Adrenal gland (tissue), 12 donors: ENCODE measurements around the gene LGALS3BP. TPM values are rescaled to one million over a fixed set of nuclear protein-coding genes. Genes with fewer than 3 reads are reported as not detected.

ENCODE experiments used
- DNase-seq, 7 donors: peaks; one replicate each; pipeline ENCODE4 v3.0.0-alpha.2; 2019 to 2020
- H3K27ac ChIP-seq, 5 donors: fragments of 200-600 bp; sonication (generic) in 4 of 5; 1 replicate in 3 of 5; 2 replicates in 2 of 5; pipeline versions ENCODE4 v1.5.1 to v1.8.0; 2016 to 2020; ENCODE audit warnings: mild to moderate bottlenecking in 1 of 5
- H3K27me3 ChIP-seq: fragments of 200-600 bp; 2 replicates; pipeline ENCODE4 v1.8.0; 2021
- H3K36me3 ChIP-seq, 2 donors: fragments of 200-600 bp; replicated peaks in 1 of 2; 1 replicate in 1 of 2; 2 replicates in 1 of 2; pipeline versions ENCODE4 v1.5.1 to v1.8.0; 2018 to 2022
- H3K4me1 ChIP-seq, 2 donors: fragments of 200-600 bp; replicated peaks in 1 of 2; 1 replicate in 1 of 2; 2 replicates in 1 of 2; pipeline versions ENCODE4 v1.5.1 to v1.8.0; 2018 to 2021
- H3K4me3 ChIP-seq, 4 donors: fragments of 200-600 bp; sonication (generic) in 3 of 4; one replicate each; pipeline ENCODE4 v1.5.1; 2016 to 2018
- H3K9me3 ChIP-seq, 3 donors: fragments of 200-600 bp; sonication (generic) in 1 of 3; replicated peaks in 1 of 3; 1 replicate in 2 of 3; 2 replicates in 1 of 3; pipeline versions ENCODE4 v1.5.1 to v1.8.0; 2016 to 2021
- CTCF ChIP-seq, 6 experiments: fragments of 450-650 bp in 4 of 6; fragments of 200-600 bp in 2 of 6; sonication (generic) in 1 of 6; IDR thresholded peaks; 1 replicate in 5 of 6; 2 replicates in 1 of 6; pipeline versions ENCODE4 v1.5.1 to v1.8.0; 2016 to 2021; ENCODE audit warnings: antibody characterized with exemption in 6 of 6, mild to moderate bottlenecking in 2 of 6, moderate library complexity in 1 of 6
- POLR2A ChIP-seq, 2 donors: fragments of 450-650 bp; IDR thresholded peaks; one replicate each; pipeline ENCODE4 v1.6.1; 2017; ENCODE audit warnings: antibody characterized with exemption in 2 of 2, mild to moderate bottlenecking in 2 of 2, moderate library complexity in 1 of 2
- WGBS, 4 donors: extraction: QIAGEN DNeasy Blood & Tissue Kit in 2 of 4; methylation state at CpG; one replicate each; pipeline versions ENCODE4 v1.1.5 to v1.1.7; 2013 to 2017; 5-methylcytosine and 5-hydroxymethylcytosine counted together
- intact Hi-C, 2 donors: fragments of 100-400 bp; cut with DNase I; formaldehyde crosslinking; loops; one replicate each; pipeline versions ENCODE4 v1.14.1 to v1.15.0; 2022 to 2023
- polyA plus RNA-seq, 3 donors: library from polyadenylated mRNA; stranded (reverse); fragments of 200-250 nt in 2 of 3; fragments of 350-450 nt in 1 of 3; fragmentation: Illumina TruSeq in 1 of 3; extraction: RNeasy Lipid Tissue Mini Kit (QIAGEN cat#74804) in 1 of 3; gene quantifications; one replicate each; pipeline ENCODE4 v1.2.3, GENCODE V29; 2013 to 2014
- total RNA-seq, 9 donors: library from RNA; depleted of rRNA in 4 of 9; stranded (reverse); fragments of >200 nt in 4 of 9; fragments of 120-200 nt in 1 of 9; fragmentation: NEBNext Ultra II Directional in 1 of 9; extraction: Animal tissue kit (Norgen Biotek cat#: 25700) in 1 of 9; gene quantifications; one replicate each; pipeline versions ENCODE4 v1.1.0 to v1.2.4, GENCODE V29; 2013 to 2023
- donor health status: healthy with polysubstance abuse.
- donor health status: Bipolar disorder and iron deficiency.
- donor health status: DM: yes; HTN: yes; CAD: no.
- donor health status: DM: no; HTN: no; CAD: no.
- donor health status: DM: no; HTN: no; CAD: no.
- donor health status: DM: yes; HTN: yes; CAD: no.

The LGALS3BP gene
- total and polyA plus RNA-seq, 12 donors = 144 to 1,588 (median 726) TPM

- no peaks in the 10 kb centered on the region for H3K9me3 ChIP-seq
- no peak overlapping the region for H3K27ac ChIP-seq
- peaks cover 13 to 14% of the 10 kb centered on the region in 2 donors for H3K4me1 ChIP-seq
- intact Hi-C loops = no loop called here
- 75 to 78% (median 78%) methylated on average over 6 of the region's 6 CpGs for WGBS, 4 donors
- TF ChIP-seq CTCF (IDR thresholded peaks at IDR 0.05) = no peak
- TF ChIP-seq POLR2A (IDR thresholded peaks at IDR 0.05) = no peak
- no peaks in the 10 kb centered on the region for H3K27me3 ChIP-seq
- no peaks in the 10 kb centered on the region for H3K36me3 ChIP-seq
- H3K4me3 ChIP-seq = no peak overlapping the region
- peak in 1 of 7 donors; percentile 19 for DNase-seq
Measured at GRCh38 chr17:79012563-79013134, 32.9 kb upstream of the LGALS3BP start.

GRCh38 chr17:79011451-79012147, 31.9 kb upstream of the LGALS3BP start:
- 53 to 64% (median 59%) methylated on average over 5 of the region's 5 CpGs for whole genome bisulfite sequencing, 4 donors
- DNase-seq = peak in 3 of 7 donors; percentile 27 to 29 (median 29)
- intact Hi-C loops = no loop called here

GRCh38 chr17:79010304-79010646, 30.6 kb upstream of the LGALS3BP start:
- H3K9me3 ChIP-seq = no peaks in the 10 kb centered on the region
- H3K36me3 ChIP-seq = no peaks in the 10 kb centered on the region
- 68 to 77% (median 72%) methylated on average over 6 to 7 of the region's 7 CpGs for WGBS, 4 donors
- DNase-seq = no peak
- H3K27ac ChIP-seq = peak overlapping the region in 3 of 5 donors; percentile 82 to 99 (median 88)
- TF ChIP-seq CTCF (IDR thresholded peaks at IDR 0.05) = no peak
- TF ChIP-seq POLR2A (IDR thresholded peaks at IDR 0.05) = no peak
- no peaks in the 10 kb centered on the region for H3K27me3 ChIP-seq
- H3K4me1 ChIP-seq = peaks cover 23 to 36% of the 10 kb centered on the region in 2 donors
- H3K4me3 ChIP-seq = peak overlapping the region in 1 of 4 donors; percentile 100
- intact Hi-C loops = no loop called here

More at GRCh38 chr17:79011451-79012147, 31.9 kb upstream of the LGALS3BP start:
- H3K4me3 ChIP-seq = no peak overlapping the region
- no peak for TF ChIP-seq POLR2A (IDR thresholded peaks at IDR 0.05)
- TF ChIP-seq CTCF (IDR thresholded peaks at IDR 0.05) = no peak
- H3K4me1 ChIP-seq = peaks cover 18 to 23% of the 10 kb centered on the region in 2 donors
- no peaks in the 10 kb centered on the region for H3K36me3 ChIP-seq
- H3K27me3 ChIP-seq = no peaks in the 10 kb centered on the region
- H3K27ac ChIP-seq = peak overlapping the region in 2 of 5 donors; percentile 20 to 34
- no peaks in the 10 kb centered on the region for H3K9me3 ChIP-seq

- H3K27me3 ChIP-seq = no peaks in the 10 kb centered on the region
- intact Hi-C loops = no loop called here
- H3K4me3 ChIP-seq = peak within 1 kb of the TSS in 3 of 4 donors; percentile 31 to 100 (median 48)
- peak; percentile 60 to 81 for TF ChIP-seq POLR2A (IDR thresholded peaks at IDR 0.05)
- no peak for TF ChIP-seq CTCF (IDR thresholded peaks at IDR 0.05)
- H3K36me3 ChIP-seq = no peaks in the 10 kb centered on the region
- DNase-seq = peak; percentile 80 to 89 (median 85)
- WGBS, 4 donors = 0 to 2% (median 1%) methylated on average over 32 to 73 of the region's 73 CpGs
- H3K9me3 ChIP-seq = no peaks in the 10 kb centered on the region
- peak within 1 kb of the TSS in 3 of 5 donors; percentile 82 to 99 (median 88) for H3K27ac ChIP-seq
- H3K4me1 ChIP-seq = peaks cover 23 to 38% of the 10 kb centered on the region in 2 donors
Measured at GRCh38 chr17:79009397-79010303, 29.9 kb upstream of the LGALS3BP start, which contains the start of gene CANT1. Gene CANT1 (minus strand): TSS chr17:79009764. CDS start chr17:78997622, 12,142 bp downstream.
